Epithelial cell of esophagus (primary cell): ENCODE results near the gene IVL.
A peak's percentile ranks its signal among the peaks of the same experiment; 100 is the strongest.

Source experiments
- DNase-seq: peaks from one replicate; pipeline ENCODE4 v3.0.0; 2010; ENCODE audit warnings: low read depth
- H3K4me3 ChIP-seq: 2 replicates; pipeline ENCODE4 v1.5.1; 2011; ENCODE audit warnings: mild to moderate bottlenecking, low read length, control low read depth
- TF ChIP-seq, protein P1 (sequence below): IDR thresholded peaks from 2 replicates; pipeline ENCODE4 v1.5.1; 2011; ENCODE audit warnings: low read depth, mild to moderate bottlenecking, low read length, control low read depth, inconsistent platforms; ENCODE audit not compliant: insufficient read depth; ENCODE audit errors: missing control alignments

IVL gene

DNA sequence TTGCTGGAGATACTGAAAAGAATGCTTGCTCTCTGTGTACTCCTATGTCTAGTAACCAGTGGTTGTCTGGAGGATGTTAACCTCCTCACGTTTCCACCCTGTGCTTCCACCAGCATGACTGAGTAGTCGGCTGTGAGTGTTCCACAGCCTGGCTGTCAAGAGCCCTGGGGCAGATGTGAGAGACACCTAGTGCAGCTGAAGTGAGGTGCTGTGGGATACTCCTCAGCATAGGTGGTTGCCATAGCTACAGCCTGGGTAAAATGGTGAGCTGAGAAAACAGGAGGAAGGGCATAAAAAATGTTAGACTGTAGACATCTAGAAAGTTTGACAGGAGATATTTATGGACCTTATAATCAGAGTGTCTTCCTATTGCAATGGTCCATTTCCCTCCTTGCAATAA, 15.8 kb downstream of the IVL start:
- H3K4me3 ChIP-seq, result no peak overlapping the region
- peak; percentile 70 for DNase-seq
- TF ChIP-seq, protein P1, sequence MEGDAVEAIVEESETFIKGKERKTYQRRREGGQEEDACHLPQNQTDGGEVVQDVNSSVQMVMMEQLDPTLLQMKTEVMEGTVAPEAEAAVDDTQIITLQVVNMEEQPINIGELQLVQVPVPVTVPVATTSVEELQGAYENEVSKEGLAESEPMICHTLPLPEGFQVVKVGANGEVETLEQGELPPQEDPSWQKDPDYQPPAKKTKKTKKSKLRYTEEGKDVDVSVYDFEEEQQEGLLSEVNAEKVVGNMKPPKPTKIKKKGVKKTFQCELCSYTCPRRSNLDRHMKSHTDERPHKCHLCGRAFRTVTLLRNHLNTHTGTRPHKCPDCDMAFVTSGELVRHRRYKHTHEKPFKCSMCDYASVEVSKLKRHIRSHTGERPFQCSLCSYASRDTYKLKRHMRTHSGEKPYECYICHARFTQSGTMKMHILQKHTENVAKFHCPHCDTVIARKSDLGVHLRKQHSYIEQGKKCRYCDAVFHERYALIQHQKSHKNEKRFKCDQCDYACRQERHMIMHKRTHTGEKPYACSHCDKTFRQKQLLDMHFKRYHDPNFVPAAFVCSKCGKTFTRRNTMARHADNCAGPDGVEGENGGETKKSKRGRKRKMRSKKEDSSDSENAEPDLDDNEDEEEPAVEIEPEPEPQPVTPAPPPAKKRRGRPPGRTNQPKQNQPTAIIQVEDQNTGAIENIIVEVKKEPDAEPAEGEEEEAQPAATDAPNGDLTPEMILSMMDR, result no peak

DNA sequence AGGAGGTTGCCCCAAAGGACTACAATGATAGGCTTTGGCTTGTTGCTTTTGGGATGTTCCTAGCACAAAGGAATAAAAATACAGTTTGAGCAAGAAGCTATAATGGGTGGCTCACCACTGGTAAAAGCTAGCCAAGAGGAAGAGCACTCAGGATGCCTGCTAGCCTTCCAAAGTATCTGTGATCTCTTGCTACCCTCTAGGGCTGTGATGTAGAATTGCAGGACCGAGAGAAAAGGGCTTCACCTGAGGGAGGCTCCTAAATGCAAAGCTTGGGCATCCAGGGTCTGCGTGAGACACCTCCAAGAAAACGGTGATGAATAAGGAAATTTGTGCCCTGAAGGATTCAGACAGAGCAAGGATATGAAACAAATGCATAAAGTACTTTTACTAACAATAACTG, 17.7 kb downstream of the IVL start:
- no peak overlapping the region for H3K4me3 ChIP-seq
- TF ChIP-seq, protein P1, result peak; percentile 78

DNA sequence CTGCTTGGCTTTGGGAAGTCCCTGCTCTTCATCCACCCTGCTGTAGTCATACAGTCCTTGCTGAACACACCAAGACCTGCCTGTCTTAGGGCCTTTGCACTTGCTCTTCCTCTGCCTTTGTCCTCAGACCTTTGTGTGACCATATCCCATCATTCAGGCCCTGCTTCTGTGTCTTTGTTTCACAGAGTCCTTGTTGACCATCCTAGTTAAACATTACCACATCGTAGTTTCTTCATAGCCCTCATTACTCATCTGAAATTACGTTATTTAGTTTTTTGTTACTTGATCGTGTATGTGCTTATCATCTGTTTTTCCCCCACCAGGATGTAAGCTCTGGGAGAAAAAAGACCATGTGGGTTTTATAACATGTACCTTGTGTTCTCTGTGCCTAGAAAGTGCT, 20.3 kb downstream of the IVL start:
- H3K4me3 ChIP-seq, result no peak overlapping the region
- TF ChIP-seq, protein P1, result no peak
- peak; percentile 82 for DNase-seq

More for the DNA sequence above, 17.7 kb downstream of the IVL start:
- peak; percentile 79 for DNase-seq

- TF ChIP-seq, protein P1, result no peak
- H3K4me3 ChIP-seq, result no peak overlapping the region
- peak; percentile 90 for DNase-seq
Measured at GRCh38 chr1:152932170-152932811, 23.9 kb downstream of the IVL start.

- TF ChIP-seq, protein P1, result no peak
- DNase-seq, result peak; percentile 80
- peak overlapping the region; percentile 12 for H3K4me3 ChIP-seq
Measured at GRCh38 chr1:152933196-152933595, 24.9 kb downstream of the IVL start.

- TF ChIP-seq, protein P1, result no peak
- no peak overlapping the region for H3K4me3 ChIP-seq
- no peak for DNase-seq
Measured at GRCh38 chr1:152940614-152941013, 32.3 kb downstream of the IVL start.

- TF ChIP-seq, protein P1, result peak; percentile 41
- DNase-seq, result peak; percentile 97
- no peak overlapping the region for H3K4me3 ChIP-seq
Measured at GRCh38 chr1:152941037-152941711, 32.8 kb downstream of the IVL start.
